HG03442 (cell line): Measurements from ENCODE around the gene MEST.
"Not testable (repeated sequence)": the region's sequence is repeated elsewhere in the genome, so short reads cannot be mapped to it uniquely, and the experiment has no call there.

Source experiments
- ATAC-seq: cut with Tn5 transposase; IDR thresholded peaks from one replicate; pipeline ENCODE4 v1.9.1; 2021; ENCODE audit warnings: mild to moderate bottlenecking, moderate library complexity; ENCODE audit not compliant: unreplicated experiment

MEST gene

DNA sequence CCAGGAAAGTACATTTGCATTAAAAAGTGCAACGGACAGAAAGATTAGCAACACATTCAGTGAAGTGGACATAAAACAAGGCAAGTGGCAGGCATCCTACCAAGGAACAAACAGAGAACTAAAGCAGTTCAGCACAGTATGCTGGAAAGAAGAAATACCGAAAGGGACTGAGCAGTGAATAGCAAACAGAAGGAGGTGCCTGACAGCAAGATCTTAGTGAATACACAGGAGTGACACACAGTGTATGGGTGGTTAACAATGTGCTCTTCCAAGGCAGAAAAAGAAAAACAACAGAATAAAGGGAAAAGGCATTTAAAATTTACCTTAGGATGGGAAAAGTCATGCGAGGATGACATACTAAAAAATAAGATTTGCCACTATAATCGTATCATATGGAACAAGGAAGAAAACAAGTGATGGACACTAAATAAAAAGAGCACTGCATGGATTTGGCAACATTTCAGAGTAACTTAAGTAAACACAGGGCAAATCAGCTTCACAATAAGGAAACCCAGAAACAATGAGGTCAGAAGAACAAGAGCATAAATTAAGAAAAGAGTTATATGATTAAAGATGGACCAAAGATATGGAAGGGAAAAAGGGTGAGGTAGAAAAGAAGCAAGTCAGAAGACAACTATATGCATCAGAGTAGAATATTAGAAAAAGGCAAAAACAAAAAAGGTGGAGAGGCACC lies 29.5 kb downstream of the MEST start:
- ATAC-seq = no peak

GRCh38 chr7:130523519-130524125 lies 31.7 kb downstream of the MEST start:
- ATAC-seq = not testable (repeated sequence)

DNA sequence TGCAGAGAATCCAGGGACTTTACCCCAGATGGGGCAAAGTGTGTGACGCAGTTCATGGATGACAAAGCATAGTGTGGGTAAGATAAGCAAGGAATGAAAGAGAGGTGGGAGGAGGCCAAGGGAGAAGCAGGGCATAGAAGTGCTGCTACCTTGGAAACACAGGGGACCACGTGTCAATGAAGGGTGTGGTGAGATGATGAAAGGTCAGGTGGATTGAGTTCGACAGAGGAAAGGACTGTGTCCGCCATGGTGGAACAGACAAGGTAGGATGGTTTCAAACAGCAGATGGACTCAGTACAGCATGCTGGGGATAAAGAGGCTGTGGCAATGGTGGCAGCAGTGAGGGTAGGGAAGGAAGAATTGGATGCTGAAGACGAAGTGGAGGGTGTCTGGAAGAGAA lies 32.7 kb downstream of the MEST start:
- ATAC-seq = no peak

GRCh38 chr7:130527752-130528355 lies 36.0 kb downstream of the MEST start:
- not testable (repeated sequence) for ATAC-seq

GRCh38 chr7:130529417-130529816 lies 37.5 kb downstream of the MEST start:
- ATAC-seq = no peak

- ATAC-seq = not testable (repeated sequence)
Observed at GRCh38 chr7:130537894-130538293, 46.0 kb downstream of the MEST start.

DNA sequence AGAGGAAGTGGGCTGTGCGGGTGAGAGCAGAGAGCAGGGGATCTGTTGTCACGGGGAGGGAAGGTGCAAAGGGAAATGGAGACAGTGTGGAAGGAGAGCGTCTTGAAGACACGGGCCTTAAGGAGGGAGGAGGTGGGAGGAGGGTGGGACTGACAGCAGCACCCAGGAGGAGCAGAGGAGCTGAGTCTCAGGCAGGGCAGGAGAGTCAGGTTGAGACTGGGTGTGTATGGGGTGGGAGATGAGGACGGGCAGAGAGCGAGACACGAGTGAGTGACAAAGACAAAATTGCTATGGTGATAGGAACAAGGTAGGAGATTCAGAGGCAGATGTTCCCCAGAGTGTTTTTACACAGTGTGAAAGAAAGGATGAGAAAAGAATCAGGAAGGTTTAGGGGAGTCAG lies 49.4 kb downstream of the MEST start:
- not testable (repeated sequence) for ATAC-seq

- not testable (repeated sequence) for ATAC-seq
Observed at GRCh38 chr7:130542297-130542696, 50.4 kb downstream of the MEST start.

DNA sequence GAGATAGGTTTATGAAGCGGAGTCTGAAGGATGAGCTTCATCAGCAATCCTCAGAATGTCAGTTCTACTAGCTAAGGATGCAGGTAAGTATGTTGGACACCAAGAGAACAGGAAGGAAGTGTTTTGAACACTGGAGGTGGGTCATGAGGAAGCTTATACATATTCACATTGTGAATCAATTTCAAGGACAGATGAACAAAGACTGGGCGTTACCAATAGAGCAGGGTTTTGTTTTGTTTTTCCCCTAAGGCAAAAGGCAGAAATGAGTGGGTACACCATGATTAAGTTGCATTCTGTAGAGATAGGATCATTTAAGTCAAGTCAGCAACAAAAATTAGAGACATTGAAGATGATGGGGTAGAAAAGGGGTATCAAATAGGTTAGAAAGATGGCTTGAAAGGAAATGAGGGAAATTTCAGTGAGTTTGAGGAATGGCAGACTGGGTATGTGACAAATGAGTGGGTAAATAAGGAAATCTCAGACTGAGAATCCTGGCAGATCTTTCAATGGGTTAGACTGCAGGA lies 51.7 kb downstream of the MEST start:
- ATAC-seq = no peak

DNA sequence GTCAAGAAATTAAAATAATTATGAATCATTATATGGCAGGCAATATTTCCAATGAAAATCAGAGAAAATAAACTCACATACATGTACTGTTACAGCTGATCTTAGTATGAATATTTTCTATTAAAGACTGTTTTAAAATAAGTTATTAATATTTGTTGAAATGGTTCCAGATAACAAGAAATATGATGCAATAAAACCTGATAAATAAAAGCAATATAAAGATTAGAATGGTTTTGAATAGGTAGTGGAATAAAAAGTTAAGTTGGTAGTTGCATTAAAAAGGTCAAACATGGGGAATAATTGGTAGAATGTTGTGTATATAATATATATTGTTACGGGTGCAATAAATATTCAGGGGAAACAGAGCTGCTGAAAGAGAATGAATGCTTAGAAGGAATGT lies 52.5 kb downstream of the MEST start:
- no peak for ATAC-seq

DNA sequence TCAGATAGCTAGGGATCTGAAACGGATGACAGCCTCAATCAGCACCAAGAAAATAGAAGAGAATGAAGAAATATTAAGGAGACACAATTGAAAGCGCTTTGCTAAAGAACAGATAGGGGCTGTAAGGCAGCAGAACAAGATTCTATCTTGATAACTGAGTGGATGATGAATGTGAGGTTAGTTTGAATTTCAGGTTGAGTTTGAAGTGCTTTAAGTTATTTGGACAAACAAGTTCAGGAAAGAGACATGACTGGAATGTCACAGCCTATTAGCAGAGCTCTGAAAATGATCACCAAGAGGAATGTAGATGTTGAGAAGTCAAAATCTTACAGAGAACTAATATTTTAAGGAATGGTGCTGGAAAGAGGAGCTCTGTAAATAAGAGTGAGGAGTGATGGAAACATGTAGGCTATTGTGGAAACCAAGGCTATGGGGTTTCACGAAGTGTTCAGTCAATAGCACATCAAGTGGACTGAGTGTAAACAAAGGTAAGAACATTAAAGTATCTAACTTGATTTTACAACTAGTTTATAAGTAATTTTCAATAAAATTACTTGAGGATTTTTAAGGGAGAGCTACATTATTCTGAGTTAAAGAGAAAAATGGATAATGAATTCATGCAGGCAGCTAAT lies 61.6 kb downstream of the MEST start:
- ATAC-seq = no peak

DNA sequence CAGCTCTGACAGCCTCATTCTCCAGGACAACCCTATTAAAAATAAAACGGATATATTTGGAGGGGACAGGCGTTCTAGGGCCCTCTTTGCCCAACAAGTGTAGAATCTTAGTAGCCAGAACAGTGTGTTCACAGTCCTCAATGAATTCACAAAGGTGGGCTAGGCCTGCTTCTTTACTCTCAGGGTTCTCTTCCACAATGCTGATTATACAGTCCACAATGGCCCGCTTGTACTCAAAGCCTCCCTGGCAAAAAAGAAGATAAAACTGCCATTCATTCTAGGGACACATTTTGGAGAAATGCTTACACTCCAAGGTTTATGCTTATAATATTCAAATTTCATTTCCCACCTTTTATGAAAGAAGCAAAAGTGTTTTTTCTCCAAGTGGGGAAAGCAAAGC lies 62.6 kb downstream of the MEST start:
- ATAC-seq = no peak
